WTC11 (cell line): Measurements from ENCODE around the gene HNRNPUL2. TPM values are rescaled to one million over a fixed set of nuclear protein-coding genes. Genes with fewer than 3 reads are reported as not detected.

Experiments used
- ATAC-seq: fragments of 200-7000 bp; cut with Tn5 transposase; 2 replicates; pipeline ENCODE4 v1.10.0; 2021; ENCODE audit warnings: mild to moderate bottlenecking, moderate library complexity
- CTCF ChIA-PET: fragments of 300-600 bp; sonication (Branson Sonifier 250); formaldehyde crosslinking; loops from one replicate; lab custom pipeline; 2021; ENCODE audit warnings: antibody characterized with exemption; lab: Charles Lee
- POLR2A ChIA-PET: fragments of 350-600 bp; sonication (Branson Sonifier 250); formaldehyde crosslinking; loops from one replicate; lab custom pipeline; 2021; ENCODE audit warnings: antibody characterized with exemption; lab: Charles Lee
- DNase-seq: peaks from one replicate; pipeline ENCODE4 v3.0.0; 2021; ENCODE audit warnings: low spot score
- H3K27ac Mint-ChIP-seq: 2 replicates; pipeline ENCODE4 v1.8.0; 2021; ENCODE audit warnings: mixed read lengths
- H3K27me3 Mint-ChIP-seq: 2 replicates; pipeline ENCODE4 v1.8.0; 2021; ENCODE audit warnings: low read depth, mild to moderate bottlenecking, moderate library complexity, mixed read lengths
- H3K36me3 Mint-ChIP-seq: 2 replicates; pipeline ENCODE4 v1.8.0; 2021; ENCODE audit warnings: mixed read lengths
- H3K4me1 Mint-ChIP-seq: 2 replicates; pipeline ENCODE4 v1.8.0; 2022; ENCODE audit warnings: mixed read lengths
- H3K4me3 Mint-ChIP-seq: 2 replicates; pipeline ENCODE4 v1.8.0; 2021; ENCODE audit warnings: mild to moderate bottlenecking, moderate library complexity, mixed read lengths
- H3K9me3 Mint-ChIP-seq: 2 replicates; pipeline ENCODE4 v1.8.0; 2021; ENCODE audit warnings: mixed read lengths
- E2F4 ChIP-seq: sonication (generic); formaldehyde crosslinking; IDR thresholded peaks from 2 replicates; pipeline ENCODE4 v1.8.1; 2022; ENCODE audit warnings: low read depth, mild to moderate bottlenecking, moderate library complexity, missing genetic modification reagents, borderline replicate concordance
- E2F5 ChIP-seq: sonication (generic); formaldehyde crosslinking; IDR thresholded peaks from 2 replicates; pipeline ENCODE4 v1.8.1; 2022; ENCODE audit warnings: mild to moderate bottlenecking, moderate library complexity, missing genetic modification reagents
- EMX1 ChIP-seq: fragments of 250-450 bp; sonication (Bioruptor Pico); IDR thresholded peaks from 2 replicates; pipeline ENCODE4 v1.8.0; 2021; ENCODE audit warnings: mild to moderate bottlenecking
- ERG ChIP-seq: fragments of 250-450 bp; sonication (Bioruptor Pico); IDR thresholded peaks from 2 replicates; pipeline ENCODE4 v1.8.0; 2021; ENCODE audit warnings: mild to moderate bottlenecking
- ETV6 ChIP-seq: sonication (generic); formaldehyde crosslinking; IDR thresholded peaks from 2 replicates; pipeline ENCODE4 v1.8.1; 2022; ENCODE audit warnings: mild to moderate bottlenecking, missing genetic modification reagents
- JUN ChIP-seq: sonication (generic); formaldehyde crosslinking; IDR thresholded peaks from 2 replicates; pipeline ENCODE4 v1.8.0; 2023; ENCODE audit warnings: mild to moderate bottlenecking, missing genetic modification reagents
- MXD4 ChIP-seq: fragments of 250-450 bp; sonication (Bioruptor Pico); IDR thresholded peaks from 2 replicates; pipeline ENCODE4 v1.8.0; 2021; ENCODE audit warnings: mild to moderate bottlenecking, moderate library complexity, borderline replicate concordance
- NFATC4 ChIP-seq: fragments of 250-450 bp; sonication (Bioruptor Pico); IDR thresholded peaks from 2 replicates; pipeline ENCODE4 v1.9.0; 2021; ENCODE audit warnings: mild to moderate bottlenecking
- PRRX2 ChIP-seq: fragments of 250-450 bp; sonication (Bioruptor Pico); IDR thresholded peaks from 2 replicates; pipeline ENCODE4 v1.8.0; 2021; ENCODE audit warnings: mild to moderate bottlenecking
- TEAD4 ChIP-seq: sonication (generic); formaldehyde crosslinking; IDR thresholded peaks from 2 replicates; pipeline ENCODE4 v1.8.0; 2022; ENCODE audit warnings: mild to moderate bottlenecking, missing genetic modification reagents
- ZNF232 ChIP-seq: sonication (generic); formaldehyde crosslinking; IDR thresholded peaks from 2 replicates; pipeline ENCODE4 v1.8.0; 2022; ENCODE audit warnings: mild to moderate bottlenecking, missing genetic modification reagents
- ZNF416 ChIP-seq: fragments of 250-450 bp; sonication (Bioruptor Pico); IDR thresholded peaks from 2 replicates; pipeline ENCODE4 v1.9.0; 2021; ENCODE audit warnings: mild to moderate bottlenecking, inconsistent platforms
- ZNF423 ChIP-seq: fragments of 250-450 bp; sonication (Bioruptor Pico); IDR thresholded peaks from 2 replicates; pipeline ENCODE4 v2.1.2; 2022; ENCODE audit warnings: mild to moderate bottlenecking, moderate library complexity
- ZNF425 ChIP-seq: fragments of 250-450 bp; sonication (Bioruptor Pico); conservative IDR thresholded peaks from 2 replicates; pipeline ENCODE4 v1.9.0; 2021; ENCODE audit warnings: mild to moderate bottlenecking
- ZNF532 ChIP-seq: fragments of 250-450 bp; sonication (Bioruptor Pico); IDR thresholded peaks from 2 replicates; pipeline ENCODE4 v1.9.0; 2021; ENCODE audit warnings: mild to moderate bottlenecking, borderline replicate concordance
- ZSCAN18 ChIP-seq: fragments of 250-450 bp; sonication (Bioruptor Pico); IDR thresholded peaks from 2 replicates; pipeline ENCODE4 v2.1.2; 2022; ENCODE audit warnings: mild to moderate bottlenecking, moderate library complexity
- total RNA-seq: library from RNA; stranded (reverse); gene quantifications from 3 replicates; pipeline ENCODE4 v1.2.3, GENCODE V29; 2021

Gene HNRNPUL2
- total RNA-seq, 1 experiment from 2014 or later: 42.1 TPM

GRCh38 chr11:62667460-62667859 lies 59.8 kb downstream of the HNRNPUL2 start:
- Mint-ChIP-seq H3K27ac (peak overlapping the region; percentile 88), H3K4me3 (peak overlapping the region; percentile 97), H3K4me1 (peaks cover 24% of the 10 kb centered on the region), H3K9me3 (no peaks in the 10 kb centered on the region), H3K36me3 (peaks cover 28% of the 10 kb centered on the region), H3K27me3 (no peaks in the 10 kb centered on the region)
- POLR2A ChIA-PET: interaction anchor here (0.6 to 3.2 kb wide), 7 partner anchors 9 to 76 kb away, joined by 4 to 42 read pairs (median 6); partner anchors contain the start of genes B3GAT3, BSCL2, GNG3 and TUT1
- ATAC-seq: no peak
- DNase-seq: no peak
- no peak for TF ChIP-seq ZNF232
- TF ChIP-seq ZSCAN18 (CRISPR knock-in tag): no peak
- TF ChIP-seq NFATC4 (CRISPR knock-in tag): 0 out of 2 replicates have a peak, but pooled peaks have one; percentile 55
- TF ChIP-seq TEAD4 (CRISPR knock-in tag): no peak
- TF ChIP-seq ZNF532 (CRISPR knock-in tag): no peak
- no peak for TF ChIP-seq E2F4 (CRISPR knock-in tag)
- TF ChIP-seq EMX1 (CRISPR knock-in tag): peak; percentile 41; the same call in 1 of the 2 replicates
- no peak for TF ChIP-seq E2F5 (CRISPR knock-in tag)
- TF ChIP-seq ZNF423: no peak
- TF ChIP-seq PRRX2 (CRISPR knock-in tag): peak; percentile 14; the same call in 1 of the 2 replicates
- TF ChIP-seq ETV6: 0 out of 2 replicates have a peak, but pooled peaks have one; percentile 24
- no peak for TF ChIP-seq MXD4 (CRISPR knock-in tag)
- no peak for TF ChIP-seq JUN
- TF ChIP-seq ERG: 0 out of 2 replicates have a peak, but pooled peaks have one; percentile 21
- CTCF ChIA-PET: interaction anchor here (0.8 to 2.6 kb wide), 7 partner anchors 13 to 243 kb away, joined by 3 to 12 read pairs (median 4); partner anchors contain the start of gene TUT1

- DNase-seq: no peak
- no peak for ATAC-seq
- H3K27ac Mint-ChIP-seq: peak overlapping the region; percentile 88
- peak; percentile 20; the same call in 1 of the 2 replicates for TF ChIP-seq ZNF416 (CRISPR knock-in tag)
- TF ChIP-seq ZNF425 (CRISPR knock-in tag): peak; percentile 56; the same call in 1 of the 2 replicates
- TF ChIP-seq MXD4 (CRISPR knock-in tag): no peak
- TF ChIP-seq PRRX2 (CRISPR knock-in tag): peak; percentile 56
- peak; percentile 85; the same call in 1 of the 2 replicates for TF ChIP-seq EMX1 (CRISPR knock-in tag)
- TF ChIP-seq ERG: 0 out of 2 replicates have a peak, but pooled peaks have one; percentile 19
Measured at GRCh38 chr11:62666259-62666926, 60.9 kb downstream of the HNRNPUL2 start.

More at GRCh38 chr11:62666259-62666926, 60.9 kb downstream of the HNRNPUL2 start:
- CTCF ChIA-PET: interaction anchor here (0.8 to 1.9 kb wide), 5 partner anchors 28 to 122 kb away, joined by 3 to 12 read pairs (median 3); partner anchors contain the start of gene TUT1
- H3K36me3 Mint-ChIP-seq: peaks cover 30% of the 10 kb centered on the region
- no peaks in the 10 kb centered on the region for H3K27me3 Mint-ChIP-seq
- H3K9me3 Mint-ChIP-seq: no peaks in the 10 kb centered on the region
- H3K4me3 Mint-ChIP-seq: peak overlapping the region; percentile 97
- H3K4me1 Mint-ChIP-seq: peaks cover 20% of the 10 kb centered on the region
- POLR2A ChIA-PET: interaction anchor here (1.1 to 3.2 kb wide), 9 partner anchors 8 to 190 kb away, joined by 3 to 42 read pairs (median 13); partner anchors contain the start of genes B3GAT3, BSCL2, GANAB and GNG3
